ENCODE results near the gene NDUFAF3.

- peak in 1 of 2 donors; percentile 3 for TF ChIP-seq CTCF (IDR thresholded peaks at IDR 0.05; ENCODE audit: extremely low read depth in 1 of 2, insufficient read depth in 1 of 2, low read depth in 1 of 2, low read length in 2 of 2)
- TF ChIP-seq POLR2A (IDR thresholded peaks at IDR 0.05; ENCODE audit: low read depth, low read length) = peak; percentile 99
- peak; percentile 60 for TF ChIP-seq MAX (IDR thresholded peaks at IDR 0.05; ENCODE audit: insufficient read depth, insufficient read length)
- no peak for TF ChIP-seq EZH2 (IDR thresholded peaks at IDR 0.05; ENCODE audit: borderline replicate concordance, low read depth, low read length, severe bottlenecking)
- peak; percentile 100 for TF ChIP-seq POLR2AphosphoS5 (IDR thresholded peaks at IDR 0.05; ENCODE audit: insufficient read depth, low read depth, low read length)
- TF ChIP-seq MYC (IDR thresholded peaks at IDR 0.05; ENCODE audit: low read depth, low read length) = peak; percentile 83
- no peak for TF ChIP-seq GATA2 (IDR thresholded peaks at IDR 0.05; ENCODE audit: insufficient read depth, insufficient read length, low read depth, low read length)
- TF ChIP-seq FOS (IDR thresholded peaks at IDR 0.05; ENCODE audit: borderline replicate concordance, insufficient read depth, low read length) = no peak
Observed at GRCh38 chr3:49028673-49029562, 7.0 kb downstream of the NDUFAF3 start, which contains the start of gene IMPDH2.
